ENCODE data around the gene SESN1.
A peak's percentile ranks its signal among the peaks of the same experiment; 100 is the strongest.

SESN1 gene

DNA sequence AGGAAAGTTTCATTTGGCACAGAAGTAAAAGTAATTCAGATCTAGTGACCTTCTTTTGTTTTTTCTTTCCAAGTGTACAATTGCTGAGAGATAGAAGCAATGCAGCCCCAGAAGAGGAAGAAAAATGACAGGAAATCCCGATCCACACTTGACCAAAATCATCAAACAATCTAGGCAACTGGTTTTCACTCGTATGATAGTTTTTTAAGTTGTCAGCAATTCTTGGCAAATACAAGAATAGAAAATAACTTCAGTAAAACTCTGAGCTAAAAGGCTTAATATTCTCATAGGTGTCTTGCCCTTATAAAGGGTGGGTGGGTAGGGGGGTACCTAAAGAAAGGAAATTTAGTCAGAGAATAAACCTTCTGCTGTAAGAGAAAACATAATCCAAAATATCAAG, 36.0 kb downstream of the SESN1 start:
- no peak for DNase-seq

DNA sequence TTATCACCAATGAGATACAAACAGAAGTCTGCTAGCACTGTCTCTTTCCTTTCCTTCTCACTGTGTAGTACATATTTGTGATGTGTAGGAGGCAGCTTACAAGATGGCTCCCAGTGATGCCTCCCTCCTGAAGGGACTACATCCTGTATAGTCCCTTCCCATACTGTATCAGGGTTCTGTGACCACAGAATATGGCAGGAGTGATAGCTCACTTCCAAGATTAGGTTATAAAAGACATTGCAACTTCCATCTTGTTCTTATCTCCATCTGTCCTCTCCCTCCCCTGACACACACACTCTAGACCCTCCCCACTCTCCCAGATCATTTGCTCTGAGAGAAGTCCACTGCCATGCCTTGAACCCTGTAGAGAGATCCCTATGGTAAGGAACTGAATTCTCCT, 38.0 kb downstream of the SESN1 start:
- DNase-seq, result no peak

DNA sequence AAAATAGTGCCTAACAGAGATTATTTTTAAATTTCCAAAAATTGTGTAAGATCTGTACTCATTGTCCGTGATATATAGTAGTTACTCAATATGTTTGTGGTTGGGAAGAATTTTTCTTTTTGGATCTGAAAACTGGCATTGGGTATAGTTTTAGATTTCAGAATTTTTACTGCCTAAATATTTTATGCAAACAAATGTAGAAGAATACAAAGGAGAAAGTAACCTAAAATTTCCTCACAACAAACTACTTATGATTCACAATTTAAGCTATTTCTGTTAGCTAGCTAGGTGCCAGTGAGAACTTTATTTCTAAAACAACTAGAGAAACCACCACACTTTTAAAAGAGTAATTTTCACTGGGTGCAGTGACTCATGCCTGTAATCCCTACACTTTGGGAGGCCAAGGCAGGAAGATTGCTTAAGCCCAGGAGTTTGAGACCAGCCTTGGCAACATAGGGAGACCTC, 38.8 kb downstream of the SESN1 start:
- DNase-seq, result no peak

DNA sequence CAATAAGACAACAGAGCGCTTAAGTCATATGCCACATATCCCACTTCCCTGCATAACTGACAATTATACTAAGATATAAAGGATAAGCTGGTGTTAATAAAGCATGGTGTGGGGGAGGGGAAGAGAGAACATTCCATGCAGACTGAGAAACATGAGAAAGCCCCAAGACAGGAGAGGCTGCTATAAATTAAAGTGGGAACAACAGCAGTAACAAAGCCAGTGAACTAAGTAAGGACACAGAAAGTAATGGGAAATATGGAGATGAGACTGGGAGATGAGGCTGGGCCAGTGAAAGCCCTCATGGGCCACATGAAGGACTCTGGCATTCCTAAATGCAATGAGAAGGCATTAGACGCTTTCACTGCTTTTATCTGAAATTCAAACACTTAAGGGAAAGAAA, 41.3 kb downstream of the SESN1 start:
- DNase-seq, result no peak

DNA sequence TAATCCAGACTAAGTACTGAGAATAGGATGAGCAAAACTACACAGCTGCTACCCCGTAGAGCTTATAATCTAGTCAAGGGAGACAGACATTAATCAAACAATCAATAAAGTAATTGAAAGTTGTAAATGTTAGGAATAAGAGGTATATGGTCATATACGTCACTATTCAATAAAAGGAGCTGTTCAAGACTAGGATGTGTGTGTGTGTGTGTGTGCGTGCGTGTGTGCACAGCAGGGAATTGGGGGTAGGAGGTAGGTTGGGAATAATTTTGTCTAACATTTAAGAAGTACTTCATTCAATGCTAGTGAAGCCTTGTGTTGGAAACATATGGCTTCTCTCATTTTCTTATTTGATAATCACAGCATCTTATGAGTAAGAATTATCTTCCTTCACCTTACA, 41.8 kb downstream of the SESN1 start:
- no peak for DNase-seq

DNA sequence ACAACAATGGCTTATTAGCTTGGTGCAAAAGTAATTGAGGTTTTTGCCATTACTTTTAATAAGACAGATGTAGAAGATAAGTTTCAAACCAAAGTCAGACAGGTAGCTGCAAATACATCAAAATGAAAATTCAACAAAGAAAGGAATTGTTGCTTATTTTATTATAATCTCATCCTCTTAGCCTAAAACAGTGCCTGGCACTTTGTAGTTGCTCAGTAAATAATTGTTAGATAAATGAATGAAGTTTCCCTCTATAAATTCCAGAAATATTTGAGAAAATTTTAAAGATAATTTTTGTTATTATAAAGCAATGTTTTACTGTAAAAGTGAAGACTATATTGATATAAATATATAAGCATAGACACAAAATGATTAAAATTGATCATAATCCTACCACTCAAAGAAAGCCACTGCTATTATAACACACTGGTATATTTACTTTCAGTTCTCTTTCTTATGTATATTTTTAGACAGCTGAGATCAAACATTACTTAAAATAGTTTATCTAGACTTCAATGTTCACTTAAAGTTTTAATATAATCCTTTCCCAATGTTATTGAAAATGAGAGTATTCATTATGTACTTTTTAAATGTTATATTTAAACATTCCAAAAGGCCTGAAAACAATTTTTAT, 42.5 kb downstream of the SESN1 start:
- DNase-seq, result no peak

DNA sequence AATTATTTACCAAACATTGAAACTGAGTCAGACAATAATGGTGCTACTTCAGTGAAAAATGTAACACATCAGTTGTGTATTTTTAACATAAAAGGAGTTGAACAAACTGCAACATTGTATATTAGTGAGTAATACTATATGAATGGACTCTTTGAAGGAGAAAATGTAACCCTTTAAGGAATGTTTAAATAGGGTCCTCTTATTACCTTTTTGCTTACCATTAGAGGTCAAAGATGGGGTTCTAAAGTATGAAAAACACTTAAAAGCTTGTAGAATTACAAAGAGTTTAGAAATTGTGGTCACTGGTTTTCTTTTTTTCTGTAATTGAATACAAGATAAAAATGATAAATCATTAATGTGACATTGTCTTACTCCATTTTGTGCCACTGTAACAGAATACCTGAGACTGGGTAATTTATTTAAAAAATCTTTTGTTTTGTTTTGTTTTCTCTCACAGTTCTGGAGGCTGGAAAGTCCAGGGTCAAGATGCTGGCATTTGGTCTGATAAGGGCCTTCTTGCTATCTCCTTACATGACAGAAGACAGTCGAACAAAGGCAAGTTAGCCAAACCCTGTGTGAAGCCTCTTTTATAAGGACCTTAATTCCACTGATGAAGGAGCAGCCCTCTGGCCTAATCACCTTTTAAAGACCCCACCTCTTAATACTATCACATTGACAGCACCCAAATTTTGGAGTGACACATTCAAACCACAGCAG, 43.2 kb downstream of the SESN1 start:
- no peak for DNase-seq

DNA sequence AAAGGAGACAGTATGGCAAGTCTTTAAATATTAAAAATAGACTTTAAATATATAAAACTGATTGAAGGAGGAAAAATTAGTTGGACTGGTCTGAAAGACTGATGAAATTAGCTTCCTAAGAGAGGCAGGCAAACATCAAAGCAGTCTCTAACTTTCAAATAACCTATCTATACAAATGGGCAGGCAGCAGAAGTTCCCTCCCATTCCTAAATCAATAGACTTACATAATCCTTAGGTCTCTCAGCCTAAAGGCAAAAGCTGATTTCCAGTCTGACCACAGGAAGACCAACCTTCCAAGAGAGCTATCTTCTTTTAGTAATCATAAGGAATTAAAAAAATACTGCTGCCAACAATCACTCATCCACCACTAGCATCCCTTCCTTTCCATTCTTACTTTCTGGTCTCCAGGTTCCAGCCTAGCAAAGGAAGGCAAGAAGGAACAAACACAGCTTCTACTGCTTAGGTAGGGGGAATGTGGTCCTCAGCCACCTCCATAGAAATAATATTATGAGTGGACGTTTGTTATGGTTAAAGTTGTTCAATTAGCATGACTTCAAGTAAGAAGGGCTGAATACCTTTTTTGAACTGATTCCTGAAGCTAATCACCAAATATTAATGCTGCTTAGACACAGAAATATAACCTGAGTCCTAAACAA, 44.1 kb downstream of the SESN1 start:
- DNase-seq, result no peak

DNA sequence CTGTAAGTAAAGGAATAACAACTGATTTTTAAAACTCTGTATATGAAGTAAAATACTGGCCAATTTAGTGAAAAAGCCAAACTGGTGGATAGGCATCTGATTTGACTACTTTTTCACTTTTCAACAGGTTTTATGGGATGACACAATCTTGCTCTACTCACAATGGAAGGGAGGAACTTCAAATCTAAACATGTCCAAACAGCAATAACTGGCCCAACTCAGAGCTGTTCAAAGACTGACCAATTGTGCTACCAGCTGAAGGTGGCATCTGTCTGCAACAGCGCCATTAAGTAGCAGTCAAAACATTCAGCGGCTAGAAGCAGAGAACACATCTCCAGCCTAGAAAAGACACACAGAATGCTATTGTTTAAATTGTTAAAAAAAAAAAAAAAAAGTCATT, 44.6 kb downstream of the SESN1 start:
- no peak for DNase-seq

DNA sequence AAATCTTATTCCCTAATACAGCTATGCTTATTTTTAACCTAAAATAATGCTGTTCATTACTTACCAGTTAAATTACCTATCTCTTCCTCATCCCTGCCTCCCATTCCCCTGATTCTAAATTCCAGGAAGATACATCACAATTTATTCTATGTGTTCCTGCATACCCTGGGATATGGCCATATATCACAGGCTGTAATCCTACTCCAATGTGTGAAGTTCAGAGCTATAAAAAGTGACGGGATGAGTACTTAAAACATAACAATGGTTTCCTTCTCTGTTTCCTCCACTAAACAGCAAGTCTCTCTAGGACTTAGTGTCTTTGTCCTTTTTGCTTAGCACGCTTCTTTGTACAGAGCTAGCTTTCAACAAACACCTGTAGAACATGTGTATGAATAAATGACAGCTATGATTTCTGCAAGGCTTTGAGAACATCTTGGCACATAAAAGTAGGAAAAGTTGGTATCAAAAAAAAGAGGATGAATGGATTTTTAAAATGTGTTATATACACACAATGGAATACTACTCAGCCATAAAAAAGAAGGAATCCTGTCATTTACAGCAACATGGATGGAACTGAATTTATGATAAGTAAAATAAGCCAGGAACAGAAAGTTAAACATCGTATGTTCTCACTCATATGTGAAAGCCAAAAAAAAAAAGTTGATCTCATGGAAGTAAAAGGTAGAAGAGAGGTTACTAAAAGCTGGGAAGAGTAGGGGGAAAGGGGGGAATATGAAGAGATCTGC, 45.8 kb downstream of the SESN1 start:
- DNase-seq, result no peak

DNA sequence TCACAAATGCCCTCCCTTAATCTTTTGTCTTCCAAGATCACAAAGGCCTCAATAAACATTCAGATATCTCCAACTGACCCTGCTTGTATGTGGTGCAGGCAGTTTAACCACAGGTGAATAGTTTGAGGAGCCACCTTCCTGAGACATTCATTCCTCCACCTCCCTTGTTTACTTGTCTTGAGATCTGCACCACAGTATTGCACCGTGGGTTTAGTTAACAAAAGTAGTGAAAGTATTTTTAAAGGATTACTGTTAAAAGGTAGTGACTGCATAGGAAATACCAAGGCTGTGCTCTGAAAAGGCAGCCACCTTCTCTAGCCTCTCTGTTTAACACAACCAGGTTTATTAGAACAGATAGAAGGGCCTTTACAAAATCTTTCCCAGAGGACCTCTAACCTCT, 46.5 kb downstream of the SESN1 start:
- no peak for DNase-seq

DNA sequence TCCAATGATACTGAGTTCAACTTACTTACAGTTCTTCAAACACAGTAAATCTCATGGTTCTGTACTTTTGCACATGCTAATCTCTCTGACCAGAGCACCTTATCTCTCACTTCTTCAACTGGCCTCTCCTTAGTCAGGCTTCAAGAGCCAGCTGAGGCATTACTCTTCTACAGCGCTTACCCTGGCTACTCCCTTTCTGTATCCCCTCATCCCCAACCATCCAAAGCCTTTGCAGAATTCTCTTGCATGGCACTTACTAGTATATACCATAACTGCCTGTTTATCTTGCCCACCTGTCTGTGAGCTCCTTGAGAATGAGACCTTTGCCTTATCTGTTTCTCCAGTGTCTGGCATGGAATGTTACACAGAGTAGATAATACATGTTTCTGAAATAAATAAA, 49.2 kb downstream of the SESN1 start:
- no peak for DNase-seq

DNA sequence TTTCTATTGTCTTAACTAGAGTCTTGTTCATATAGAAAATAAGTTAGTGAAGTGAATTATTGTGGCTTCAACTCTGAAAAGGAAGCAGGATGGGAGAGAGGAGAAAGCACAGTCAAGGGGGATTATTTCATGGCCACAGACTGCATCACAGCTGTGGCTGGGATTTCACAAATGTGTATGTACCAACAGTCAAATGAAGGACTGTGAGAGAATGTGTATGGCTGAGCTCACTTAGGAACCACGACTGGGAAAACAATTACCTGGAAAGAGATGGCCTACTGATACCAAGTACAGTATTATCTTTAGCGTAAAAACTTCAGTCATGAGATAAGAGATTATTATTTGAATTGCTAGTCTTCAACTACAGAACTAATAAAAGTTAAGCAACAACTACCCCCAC, 54.9 kb downstream of the SESN1 start:
- no peak for DNase-seq

DNA sequence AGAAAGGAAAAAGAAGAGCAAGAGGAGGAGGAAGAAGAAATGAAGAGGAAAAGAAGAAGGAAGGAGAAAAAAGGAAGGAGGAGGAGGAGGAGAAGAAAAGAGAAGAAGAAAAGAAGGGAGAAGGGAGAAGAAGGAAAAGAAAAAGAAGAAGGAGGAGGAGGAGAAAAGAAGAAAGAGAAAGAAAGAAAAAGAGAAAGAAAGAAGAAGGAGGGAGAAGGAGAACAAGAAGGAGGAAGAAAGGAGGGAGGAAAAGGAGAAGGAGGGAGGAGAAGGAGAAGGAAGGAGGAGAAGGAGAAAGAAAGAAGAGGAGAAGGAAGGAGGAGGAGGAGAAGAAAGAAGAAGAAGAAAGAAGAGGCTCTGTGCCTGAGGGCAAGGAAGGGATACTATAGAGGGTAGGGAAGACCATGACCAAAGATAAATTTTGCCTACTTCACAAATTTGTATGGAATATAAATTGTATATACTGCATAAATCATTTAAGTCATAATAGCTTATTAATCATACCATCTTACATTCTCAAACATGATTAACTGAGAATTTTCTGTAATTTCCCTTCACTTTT, 55.7 kb downstream of the SESN1 start:
- DNase-seq, result no peak

DNA sequence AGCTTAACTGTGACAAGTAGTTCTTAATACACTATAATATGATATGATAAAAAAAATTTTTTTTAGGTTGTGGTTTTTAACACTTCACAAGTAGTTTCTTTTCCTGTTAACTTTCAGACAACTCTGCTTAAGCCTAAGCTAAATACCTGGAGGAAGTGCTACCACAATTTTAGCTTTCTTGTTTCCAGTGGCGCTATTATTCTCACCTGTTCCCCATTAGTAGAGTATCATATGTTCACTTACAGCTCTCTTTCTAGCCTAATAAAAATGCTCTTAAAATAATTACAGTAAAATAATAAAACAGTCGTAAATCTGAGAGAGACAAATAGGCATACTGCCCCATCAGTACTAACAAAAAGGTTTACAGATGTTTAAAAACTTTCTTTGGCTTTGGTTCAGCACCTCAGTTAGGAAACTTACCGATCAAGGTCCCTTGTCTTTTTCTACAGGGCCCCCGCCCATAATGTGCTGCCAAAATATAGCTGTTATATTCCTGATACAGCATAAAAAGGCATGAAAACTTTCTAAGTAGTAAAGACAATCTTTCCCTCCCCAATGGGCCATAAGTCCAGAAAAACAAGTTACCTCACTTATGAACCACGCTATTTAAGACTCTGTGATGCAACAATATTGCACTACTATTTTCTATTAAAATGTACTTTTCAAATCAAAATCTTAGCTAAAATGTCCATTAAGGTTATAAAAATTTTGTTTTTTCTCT, 57.9 kb downstream of the SESN1 start:
- peak; percentile 39 for DNase-seq

DNA sequence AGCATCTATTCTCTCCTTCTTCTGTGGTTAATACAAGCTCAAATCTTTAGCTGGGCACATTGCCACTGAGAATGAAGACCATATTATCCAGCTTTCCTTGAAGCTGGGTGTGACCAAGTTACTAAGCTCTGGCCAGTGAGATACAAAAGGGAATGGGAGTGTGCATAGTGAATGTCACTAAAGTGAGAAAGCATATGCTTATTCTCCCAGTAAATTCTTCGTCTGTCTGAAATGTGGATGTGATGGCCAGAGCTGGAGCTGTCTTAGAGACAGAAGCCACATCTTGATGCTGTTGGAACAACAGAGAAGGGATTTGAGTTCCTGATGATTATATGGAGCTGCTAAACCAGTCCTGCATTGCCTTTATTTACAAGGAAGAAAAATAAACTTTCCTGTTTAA, 60.1 kb downstream of the SESN1 start:
- no peak for DNase-seq

DNA sequence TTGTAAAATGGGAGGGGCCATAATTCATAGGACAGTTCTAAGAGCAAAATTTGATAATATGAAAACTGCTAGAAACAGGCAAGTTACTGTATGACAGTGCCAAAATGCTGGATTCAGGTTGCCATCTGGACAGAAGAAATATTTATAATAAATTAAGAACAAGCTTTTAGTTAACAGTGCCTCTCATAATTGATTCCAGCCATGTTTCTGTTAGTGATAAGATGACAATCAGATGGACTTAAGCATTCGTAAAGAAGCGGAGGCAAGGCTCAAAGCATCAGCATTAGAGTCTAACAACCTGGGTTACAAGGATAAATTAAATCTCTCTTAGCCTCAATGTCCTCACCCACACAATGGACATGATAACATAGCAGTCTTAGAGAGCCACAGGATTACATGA, 61.0 kb downstream of the SESN1 start:
- no peak for DNase-seq

DNA sequence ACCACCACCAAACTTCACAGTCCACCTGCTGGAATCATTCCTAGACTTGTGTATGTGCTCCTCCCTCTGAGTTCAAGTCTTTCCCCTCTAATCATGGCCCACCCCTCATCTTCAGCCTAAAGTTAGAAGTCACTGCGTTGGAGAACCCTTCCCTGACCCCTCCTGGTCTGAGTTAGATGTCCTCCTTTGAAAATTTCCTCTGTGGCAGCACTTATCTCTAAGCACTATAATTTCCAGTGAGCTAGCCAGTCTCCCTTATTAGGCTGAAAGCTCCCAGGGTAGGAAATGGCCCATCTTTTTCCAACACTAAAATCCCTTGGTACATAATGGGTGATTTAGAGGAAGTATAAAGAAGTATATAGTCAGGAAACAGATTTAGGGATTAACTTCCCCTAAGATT, 63.2 kb downstream of the SESN1 start:
- DNase-seq, result no peak

DNA sequence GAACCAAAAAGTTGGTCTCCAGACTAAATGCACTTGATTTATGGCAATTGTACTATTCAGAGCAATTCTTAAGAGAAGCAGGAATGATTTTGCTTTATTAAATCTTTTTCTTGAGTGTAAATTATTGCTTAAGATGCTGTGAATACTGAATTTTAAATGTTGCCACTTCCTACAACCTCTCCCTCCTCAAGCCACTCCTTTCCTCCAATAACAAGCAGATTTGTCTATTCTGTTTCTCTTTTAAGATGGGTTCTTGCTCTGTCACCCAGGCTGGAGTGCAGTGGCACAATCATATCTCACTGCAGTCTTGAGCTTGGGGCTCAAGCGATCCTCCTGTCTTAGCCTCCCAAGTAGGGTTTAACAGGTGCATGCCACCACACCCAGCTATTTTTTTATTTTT, 65.3 kb downstream of the SESN1 start:
- DNase-seq, result no peak

DNA sequence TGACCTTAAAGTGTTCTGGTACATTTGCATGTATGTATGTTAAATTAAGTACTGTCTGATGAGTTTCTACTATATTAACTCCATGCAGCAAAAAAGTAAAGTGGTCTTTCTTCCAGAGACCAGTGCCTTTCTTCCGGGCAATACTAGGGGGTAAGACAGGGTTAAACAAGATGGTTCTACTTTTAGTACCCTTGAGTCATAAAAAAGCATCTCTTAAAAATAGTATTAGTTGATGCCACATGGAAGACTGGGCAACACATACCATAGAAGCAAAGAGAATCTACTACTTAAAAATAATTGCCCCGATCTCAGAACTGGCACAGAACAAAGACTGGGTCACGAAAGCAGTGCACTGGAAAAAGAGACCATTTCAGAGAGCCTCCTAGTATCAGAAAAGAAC, 66.2 kb downstream of the SESN1 start:
- no peak for DNase-seq

DNA sequence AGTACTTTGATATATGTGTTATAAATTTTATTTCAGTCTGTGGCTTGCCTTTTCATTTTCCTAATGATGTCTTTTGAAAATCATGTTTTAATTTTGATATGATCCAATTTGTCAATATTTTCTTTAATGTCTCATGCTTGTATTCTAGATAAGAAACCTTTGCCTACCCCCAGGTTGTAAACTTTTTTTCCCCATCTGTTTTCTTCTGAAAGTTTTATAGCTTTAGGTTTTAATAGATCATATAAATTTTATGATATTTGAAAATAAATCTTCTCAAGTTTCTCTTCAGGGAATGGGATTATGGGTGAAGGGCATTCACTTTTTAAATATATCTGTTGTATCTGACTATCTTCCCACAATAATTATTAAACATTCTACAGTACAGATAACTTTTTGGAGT, 66.7 kb downstream of the SESN1 start:
- no peak for DNase-seq

DNA sequence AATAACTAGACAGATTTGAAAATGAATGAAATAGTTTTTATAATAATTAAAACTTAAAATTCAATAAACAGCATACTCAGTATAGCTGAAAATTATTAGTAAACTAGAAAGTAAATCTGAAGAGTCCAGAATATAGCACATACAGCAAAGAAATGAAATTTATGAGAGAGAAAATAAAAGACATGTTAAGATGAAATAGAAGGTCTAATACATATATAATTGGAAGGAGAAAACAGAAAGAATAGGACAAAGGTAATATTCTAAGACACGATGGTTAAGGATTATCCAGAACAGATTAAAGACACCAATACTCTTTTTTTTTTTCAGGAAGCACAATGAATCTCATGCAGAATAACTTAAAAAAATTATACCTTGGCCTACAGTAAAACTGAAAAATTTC, 69.0 kb downstream of the SESN1 start:
- no peak for DNase-seq

DNA sequence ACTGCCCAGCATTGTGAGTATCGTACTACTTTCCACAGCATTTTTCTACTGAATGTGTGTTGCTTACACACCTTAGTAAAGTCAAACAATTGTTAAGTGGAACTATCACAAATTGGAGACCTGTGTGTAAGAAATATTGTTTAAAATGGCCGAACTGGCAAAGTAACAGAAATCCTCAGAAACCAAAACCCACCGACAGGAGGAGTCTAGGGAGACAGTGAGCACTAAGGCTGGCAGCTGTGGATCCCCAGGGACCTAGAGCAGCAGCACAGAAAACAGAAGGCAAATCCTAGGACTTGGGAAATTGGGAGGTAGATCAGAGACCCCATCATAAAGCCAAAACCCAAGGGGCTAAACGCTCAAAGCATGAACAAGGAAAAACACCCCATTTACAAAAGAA, 69.9 kb downstream of the SESN1 start:
- DNase-seq, result no peak
